ENCODE measurements around the gene FUOM.

GRCh38 chr10:133381036-133381435, 23.2 kb upstream of the FUOM start:
- no peak for TF ChIP-seq POLR2AphosphoS5 (IDR thresholded peaks at IDR 0.05)
- TF ChIP-seq POLR2A (IDR thresholded peaks at IDR 0.05), result no peak

All from upper lobe of left lung (tissue), 4 donors.